Thoracic aorta (tissue), 2 donors: ENCODE measurements around the gene RAB37. TPM values are rescaled to one million over a fixed set of nuclear protein-coding genes. Genes with fewer than 3 reads are reported as not detected.

ENCODE experiments used
- ATAC-seq: fragments of 150-250 bp; one replicate; pipeline ENCODE4 v1.8.0; 2017; ENCODE audit warnings: low read depth; ENCODE audit not compliant: insufficient number of reproducible peaks, low FRiP score
- DNase-seq: peaks from one replicate; pipeline ENCODE4 v3.0.0-alpha.2; 2020; ENCODE audit warnings: low spot score
- H3K27ac ChIP-seq, 2 donors: fragments of 200-600 bp; sonication (generic); 1 replicate in 1 of 2; 2 replicates in 1 of 2; pipeline ENCODE4 v1.5.1; 2016; ENCODE audit warnings: mild to moderate bottlenecking in 2 of 2, moderate library complexity in 2 of 2
- H3K27me3 ChIP-seq: fragments of 200-600 bp; sonication (generic); replicated peaks from 2 replicates; pipeline ENCODE4 v1.6.0; 2016; ENCODE audit warnings: mild to moderate bottlenecking; ENCODE audit not compliant: insufficient read depth
- H3K36me3 ChIP-seq: fragments of 200-600 bp; sonication (generic); one replicate; pipeline ENCODE4 v1.5.1; 2016
- H3K4me1 ChIP-seq, 2 donors: fragments of 200-600 bp; sonication (generic); 1 replicate in 1 of 2; 2 replicates in 1 of 2; pipeline versions ENCODE4 v1.5.1 to v1.6.0; 2016; ENCODE audit warnings: low read depth in 2 of 2, mild to moderate bottlenecking in 1 of 2; ENCODE audit not compliant: control insufficient read depth in 1 of 2
- H3K4me3 ChIP-seq: fragments of 200-600 bp; sonication (generic); 2 replicates; pipeline ENCODE4 v1.5.1; 2016; ENCODE audit warnings: mild to moderate bottlenecking
- H3K9me3 ChIP-seq: fragments of 200-600 bp; sonication (generic); 2 replicates; pipeline ENCODE4 v1.5.1; 2016
- CTCF ChIP-seq: fragments of 200-600 bp; sonication (generic); IDR thresholded peaks from one replicate; pipeline ENCODE4 v1.5.1; 2019; ENCODE audit warnings: antibody characterized with exemption
- total RNA-seq, 2 donors: library from RNA; depleted of rRNA; stranded (reverse); fragments of >200 nt; gene quantifications; one replicate each; pipeline versions ENCODE4 v1.1.0 to v1.2.3, GENCODE V29; 2016

RAB37 gene
- total RNA-seq, 2 donors from 2014 or later = 2.2 to 3.2 TPM

- H3K27ac ChIP-seq = no peak overlapping the region
- no peaks in the 10 kb centered on the region for H3K4me1 ChIP-seq
- no peaks in the 10 kb centered on the region for H3K9me3 ChIP-seq
- no peaks in the 10 kb centered on the region for H3K27me3 ChIP-seq
- H3K36me3 ChIP-seq = no peaks in the 10 kb centered on the region
- no peak for TF ChIP-seq CTCF
- no peak overlapping the region for H3K4me3 ChIP-seq
- ATAC-seq (no peak), DNase-seq (no peak)
Observed at GRCh38 chr17:74725111-74725510, 11.9 kb upstream of the RAB37 start.

GRCh38 chr17:74728033-74728701 is 8.9 kb upstream of the RAB37 start:
- DNase-seq (no peak), ATAC-seq (no peak)
- Histone ChIP-seq H3K27ac (no peak overlapping the region), H3K27me3 (no peaks in the 10 kb centered on the region), H3K4me1 (no peaks in the 10 kb centered on the region), H3K36me3 (no peaks in the 10 kb centered on the region), H3K4me3 (no peak overlapping the region), H3K9me3 (no peaks in the 10 kb centered on the region)
- no peak for TF ChIP-seq CTCF

- no peaks in the 10 kb centered on the region for H3K9me3 ChIP-seq
- TF ChIP-seq CTCF = no peak
Observed at GRCh38 chr17:74728702-74729075, 8.4 kb upstream of the RAB37 start.

GRCh38 chr17:74729368-74729767 is 7.7 kb upstream of the RAB37 start:
- DNase-seq (no peak), ATAC-seq (no peak)
- H3K36me3 ChIP-seq = no peaks in the 10 kb centered on the region
- H3K9me3 ChIP-seq = no peaks in the 10 kb centered on the region
- TF ChIP-seq CTCF = no peak
- H3K4me1 ChIP-seq = no peaks in the 10 kb centered on the region
- H3K27me3 ChIP-seq = no peaks in the 10 kb centered on the region
- H3K4me3 ChIP-seq = no peak overlapping the region
- H3K27ac ChIP-seq = no peak overlapping the region

More at GRCh38 chr17:74728702-74729075, 8.4 kb upstream of the RAB37 start:
- Histone ChIP-seq H3K4me3 (no peak overlapping the region), H3K27ac (no peak overlapping the region), H3K27me3 (no peaks in the 10 kb centered on the region), H3K4me1 (no peaks in the 10 kb centered on the region), H3K36me3 (no peaks in the 10 kb centered on the region)
- ATAC-seq (no peak), DNase-seq (no peak)

GRCh38 chr17:74729866-74730265 is 7.2 kb upstream of the RAB37 start:
- Histone ChIP-seq H3K9me3 (no peaks in the 10 kb centered on the region), H3K4me3 (no peak overlapping the region), H3K27me3 (no peaks in the 10 kb centered on the region), H3K27ac (no peak overlapping the region), H3K36me3 (no peaks in the 10 kb centered on the region), H3K4me1 (no peaks in the 10 kb centered on the region)
- TF ChIP-seq CTCF = no peak
- ATAC-seq = no peak
- no peak for DNase-seq
